Activated naive CD8-positive, alpha-beta T cell treated with anti-CD3 and anti-CD28 coated beads for 36 hours (primary cell): ENCODE results near the gene MBD3L2B. TPM values are rescaled to one million over a fixed set of nuclear protein-coding genes. Genes with fewer than 3 reads are reported as not detected.
"Not testable (repeated sequence)": the region's sequence is repeated elsewhere in the genome, so short reads cannot be mapped to it uniquely, and the experiment has no call there.

Experiments used
- DNase-seq: peaks from one replicate; pipeline ENCODE4 v3.0.0; 2021
- H3K27ac Mint-ChIP-seq: one replicate; pipeline ENCODE4 v1.8.0; 2022; ENCODE audit warnings: mild to moderate bottlenecking, moderate library complexity, mixed read lengths
- H3K27me3 Mint-ChIP-seq: one replicate; pipeline ENCODE4 v1.8.0; 2022; ENCODE audit warnings: mild to moderate bottlenecking, mixed read lengths
- H3K36me3 Mint-ChIP-seq: one replicate; pipeline ENCODE4 v1.8.0; 2021; ENCODE audit warnings: mild to moderate bottlenecking, mixed read lengths
- H3K4me1 Mint-ChIP-seq: one replicate; pipeline ENCODE4 v1.8.0; 2021; ENCODE audit warnings: mixed read lengths
- H3K4me3 Mint-ChIP-seq: one replicate; pipeline ENCODE4 v1.8.0; 2022; ENCODE audit warnings: mild to moderate bottlenecking, moderate library complexity, mixed read lengths
- H3K9me3 Mint-ChIP-seq: one replicate; pipeline ENCODE4 v1.8.0; 2022; ENCODE audit warnings: mixed read lengths
- total RNA-seq, 2 experiments: library from RNA; stranded (reverse); gene quantifications; one replicate each; pipeline ENCODE4 v1.2.3, GENCODE V29; 2021

The MBD3L2B gene
- total RNA-seq: not detected

- H3K4me1 Mint-ChIP-seq, H3K36me3 Mint-ChIP-seq, H3K4me3 Mint-ChIP-seq, DNase-seq, H3K27me3 Mint-ChIP-seq, H3K9me3 Mint-ChIP-seq, H3K27ac Mint-ChIP-seq: not testable (repeated sequence)
Observed at GRCh38 chr19:7021331-7021730, at the start of gene MBD3L2B. Gene MBD3L2B (minus strand): TSS chr19:7021431. CDS start chr19:7021397, 34 bp downstream.

GRCh38 chr19:7069904-7070226, 48.6 kb upstream of the MBD3L2B start:
- Mint-ChIP-seq H3K9me3 (no peaks in the 10 kb centered on the region), H3K36me3 (peaks cover 32% of the 10 kb centered on the region), H3K27ac (peak overlapping the region; percentile 91), H3K27me3 (no peaks in the 10 kb centered on the region), H3K4me1 (peaks cover 9% of the 10 kb centered on the region), H3K4me3 (peak overlapping the region; percentile 94)
- no peak for DNase-seq

- no peaks in the 10 kb centered on the region for H3K9me3 Mint-ChIP-seq
- H3K27ac Mint-ChIP-seq: peak within 1 kb of the TSS; percentile 91
- peaks cover 9% of the 10 kb centered on the region for H3K4me1 Mint-ChIP-seq
- H3K4me3 Mint-ChIP-seq: peak within 1 kb of the TSS; percentile 94
- H3K27me3 Mint-ChIP-seq: no peaks in the 10 kb centered on the region
- peak; percentile 97 for DNase-seq
- peaks cover 27% of the 10 kb centered on the region for H3K36me3 Mint-ChIP-seq
Observed at GRCh38 chr19:7069042-7069903, 48.0 kb upstream of the MBD3L2B start, which contains the start of gene ZNF557. Gene ZNF557 (plus strand): TSS chr19:7069703. CDS start chr19:7075075, 5,372 bp downstream.

- DNase-seq: no peak
- no peaks in the 10 kb centered on the region for H3K9me3 Mint-ChIP-seq
- H3K36me3 Mint-ChIP-seq: peaks cover 21% of the 10 kb centered on the region
- H3K27ac Mint-ChIP-seq: peak overlapping the region; percentile 91
- peaks cover 9% of the 10 kb centered on the region for H3K4me1 Mint-ChIP-seq
- H3K4me3 Mint-ChIP-seq: peak overlapping the region; percentile 94
- no peaks in the 10 kb centered on the region for H3K27me3 Mint-ChIP-seq
Observed at GRCh38 chr19:7068599-7068998, 47.4 kb upstream of the MBD3L2B start.

GRCh38 chr19:7067716-7068115, 46.5 kb upstream of the MBD3L2B start:
- H3K4me1 Mint-ChIP-seq: peaks cover 5% of the 10 kb centered on the region
- no peak for DNase-seq
- H3K27ac Mint-ChIP-seq: no peak overlapping the region
- H3K4me3 Mint-ChIP-seq: no peak overlapping the region
- H3K36me3 Mint-ChIP-seq: peaks cover 18% of the 10 kb centered on the region
- no peaks in the 10 kb centered on the region for H3K27me3 Mint-ChIP-seq
- H3K9me3 Mint-ChIP-seq: no peaks in the 10 kb centered on the region

GRCh38 chr19:7067122-7067521, 45.9 kb upstream of the MBD3L2B start:
- not testable (repeated sequence) for H3K4me1 Mint-ChIP-seq, H3K27me3 Mint-ChIP-seq, H3K27ac Mint-ChIP-seq, H3K4me3 Mint-ChIP-seq, DNase-seq, H3K9me3 Mint-ChIP-seq
- H3K36me3 Mint-ChIP-seq: peaks cover 12% of the 10 kb centered on the region

GRCh38 chr19:7063764-7064418, 42.7 kb upstream of the MBD3L2B start:
- Mint-ChIP-seq H3K4me1 (peaks cover 2% of the 10 kb centered on the region), H3K27me3 (no peaks in the 10 kb centered on the region), H3K4me3 (no peak overlapping the region), H3K27ac (no peak overlapping the region), H3K9me3 (no peaks in the 10 kb centered on the region), H3K36me3 (no peaks in the 10 kb centered on the region)
- no peak for DNase-seq

- Mint-ChIP-seq H3K36me3 (no peaks in the 10 kb centered on the region), H3K27me3 (no peaks in the 10 kb centered on the region), H3K4me1 (no peaks in the 10 kb centered on the region), H3K4me3 (no peak overlapping the region), H3K9me3 (no peaks in the 10 kb centered on the region), H3K27ac (no peak overlapping the region)
- DNase-seq: no peak
Observed at GRCh38 chr19:7063339-7063738, 42.1 kb upstream of the MBD3L2B start.

GRCh38 chr19:7059977-7060376, 38.7 kb upstream of the MBD3L2B start:
- H3K27ac Mint-ChIP-seq, H3K4me1 Mint-ChIP-seq, H3K4me3 Mint-ChIP-seq, H3K36me3 Mint-ChIP-seq, H3K27me3 Mint-ChIP-seq, H3K9me3 Mint-ChIP-seq, DNase-seq: not testable (repeated sequence)

GRCh38 chr19:7058576-7058975, 37.3 kb upstream of the MBD3L2B start, which contains the start of gene MBD3L3:
Gene MBD3L3 (minus strand): TSS chr19:7058676. CDS start chr19:7058605, 71 bp downstream.
- not testable (repeated sequence) for H3K4me3 Mint-ChIP-seq, H3K27me3 Mint-ChIP-seq, H3K4me1 Mint-ChIP-seq, H3K27ac Mint-ChIP-seq, H3K36me3 Mint-ChIP-seq, DNase-seq, H3K9me3 Mint-ChIP-seq

- not testable (repeated sequence) for H3K27ac Mint-ChIP-seq, H3K36me3 Mint-ChIP-seq, DNase-seq, H3K9me3 Mint-ChIP-seq, H3K4me3 Mint-ChIP-seq, H3K27me3 Mint-ChIP-seq, H3K4me1 Mint-ChIP-seq
Observed at GRCh38 chr19:7056371-7056770, 35.1 kb upstream of the MBD3L2B start.

- H3K36me3 Mint-ChIP-seq, H3K27me3 Mint-ChIP-seq, H3K4me1 Mint-ChIP-seq, H3K4me3 Mint-ChIP-seq, H3K9me3 Mint-ChIP-seq, DNase-seq, H3K27ac Mint-ChIP-seq: not testable (repeated sequence)
Observed at GRCh38 chr19:7055679-7056078, 34.4 kb upstream of the MBD3L2B start.

GRCh38 chr19:7054635-7055368, 33.6 kb upstream of the MBD3L2B start:
- H3K9me3 Mint-ChIP-seq, H3K27me3 Mint-ChIP-seq, H3K4me3 Mint-ChIP-seq, H3K36me3 Mint-ChIP-seq, DNase-seq, H3K27ac Mint-ChIP-seq, H3K4me1 Mint-ChIP-seq: not testable (repeated sequence)

GRCh38 chr19:7052896-7053295, 31.7 kb upstream of the MBD3L2B start:
- not testable (repeated sequence) for H3K27ac Mint-ChIP-seq, H3K4me3 Mint-ChIP-seq, DNase-seq, H3K4me1 Mint-ChIP-seq, H3K36me3 Mint-ChIP-seq, H3K9me3 Mint-ChIP-seq, H3K27me3 Mint-ChIP-seq

GRCh38 chr19:7051421-7051820, 30.2 kb upstream of the MBD3L2B start:
- H3K4me1 Mint-ChIP-seq, H3K9me3 Mint-ChIP-seq, H3K4me3 Mint-ChIP-seq, H3K36me3 Mint-ChIP-seq, H3K27ac Mint-ChIP-seq, DNase-seq, H3K27me3 Mint-ChIP-seq: not testable (repeated sequence)
